T-helper 1 cell (primary cell): Measurements from ENCODE around the gene RC3H2.
"Not testable (repeated sequence)": the region's sequence is repeated elsewhere in the genome, so short reads cannot be mapped to it uniquely, and the experiment has no call there.

Experiments
- DNase-seq, 5 donors: peaks; one replicate each; pipeline ENCODE4 v3.0.0-alpha.2; 2012 to 2020

The RC3H2 gene

DNA sequence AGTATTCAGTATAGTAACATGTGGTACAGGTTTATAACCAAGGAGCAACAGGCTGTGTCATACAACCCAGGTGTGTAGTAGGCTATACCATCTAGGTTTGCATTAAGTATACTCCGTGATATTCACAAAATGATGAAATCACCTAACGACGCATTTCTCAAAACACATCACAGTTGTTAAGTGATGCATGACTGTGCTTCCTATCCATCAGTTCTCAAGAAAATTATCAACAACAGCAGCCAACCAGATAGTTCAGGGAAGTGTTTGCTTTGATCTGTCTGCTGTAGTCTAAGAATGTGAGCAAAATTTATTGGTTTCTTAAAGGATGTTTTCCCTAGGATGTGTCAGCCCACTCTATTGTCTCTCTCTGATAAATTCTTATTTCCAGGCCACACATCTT is 18.8 kb upstream of the RC3H2 start:
- no peak for DNase-seq

DNA sequence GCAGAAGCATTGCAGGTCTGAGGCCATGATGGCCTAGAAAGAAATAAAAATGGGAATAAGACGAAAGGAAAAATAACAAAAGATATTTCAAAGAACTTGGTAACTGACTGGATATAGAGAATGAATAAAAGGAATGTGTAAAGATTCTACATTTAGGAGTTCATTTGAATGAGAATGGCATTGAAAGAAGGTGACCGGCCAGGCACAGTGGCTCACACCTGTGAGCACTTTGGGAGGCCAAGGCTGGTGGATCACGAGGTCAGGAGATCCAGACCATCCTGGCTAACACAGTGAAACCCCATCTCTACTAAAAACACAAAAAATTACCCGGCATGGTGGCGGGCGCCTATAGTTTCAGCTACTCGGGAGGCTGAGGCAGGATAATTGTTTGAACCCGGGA is 17.6 kb upstream of the RC3H2 start:
- DNase-seq, result no peak

DNA sequence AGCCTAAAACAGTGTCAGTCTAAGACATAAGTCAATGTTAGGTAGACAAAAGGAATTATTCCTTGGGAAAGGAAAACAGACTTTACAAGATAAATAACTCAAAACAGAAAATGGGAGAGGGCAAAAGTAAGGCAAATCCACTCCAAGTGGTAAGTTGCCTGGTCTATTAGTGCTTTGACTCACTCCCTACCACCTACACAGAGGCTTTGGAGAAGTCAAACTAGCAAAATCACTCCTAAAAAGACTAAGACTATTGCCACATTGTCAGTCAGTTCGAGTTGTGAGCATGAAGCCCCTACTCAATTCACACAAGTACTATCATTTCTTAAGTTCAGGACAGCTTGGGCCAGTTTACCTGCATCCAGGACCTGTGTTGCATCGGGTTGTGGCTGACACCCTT is 13.2 kb upstream of the RC3H2 start:
- no peak for DNase-seq

DNA sequence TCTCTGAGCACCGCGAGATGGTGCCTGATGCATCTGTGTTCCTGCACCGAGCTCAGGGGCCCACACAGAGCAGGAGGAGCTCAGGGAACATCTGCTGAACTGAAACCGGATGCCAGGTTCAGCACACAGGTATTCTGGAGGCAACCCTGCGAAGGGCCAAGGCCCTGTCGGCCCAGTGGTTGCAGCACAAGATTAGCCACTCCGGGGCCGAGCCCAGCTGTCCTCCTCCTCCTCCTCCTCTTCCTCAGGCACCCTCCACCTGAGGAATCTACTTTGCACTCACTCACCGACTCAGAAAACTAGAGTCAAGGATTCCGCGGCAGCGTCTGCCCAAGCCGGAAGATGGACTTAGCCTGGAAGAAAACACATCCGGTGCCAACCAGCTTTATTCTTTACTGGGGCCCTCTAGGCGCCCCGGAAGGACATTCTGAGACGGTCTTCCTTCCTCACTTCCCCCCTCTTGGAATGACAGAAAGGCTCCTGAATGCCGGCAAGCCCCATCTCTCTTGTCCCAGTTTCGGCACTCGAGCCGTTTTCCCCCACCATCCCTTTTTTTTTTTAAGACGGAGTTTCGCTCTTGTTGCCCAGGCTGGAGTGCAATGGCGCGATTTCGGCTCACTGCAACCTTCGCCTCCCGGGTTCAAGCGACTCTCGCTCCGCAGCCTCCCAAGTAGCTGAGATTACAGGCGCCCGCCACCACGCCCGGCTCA is 8.0 kb upstream of the RC3H2 start, which contains the start of gene ZBTB6:
Gene ZBTB6, minus strand, starts transcription at position 360 of the 710 bp plus-strand sequence. CDS start 1,251 bp downstream, outside the sequence.
- DNase-seq, result peak; percentile 28 to 81 (median 66)

DNA sequence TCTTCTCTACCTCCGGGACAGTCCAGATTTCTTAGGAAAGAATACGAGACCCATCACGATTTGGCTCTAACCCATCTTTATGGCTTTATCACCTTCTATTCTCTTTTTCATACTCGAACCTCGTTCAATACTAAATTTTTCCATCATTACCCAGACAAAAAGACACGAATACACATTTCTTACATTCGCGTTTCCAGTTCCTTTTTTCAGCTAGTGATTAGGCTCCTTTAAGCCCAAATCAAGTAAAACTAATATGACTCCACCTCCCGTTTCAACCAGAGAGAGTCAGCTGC is 7.5 kb upstream of the RC3H2 start:
- DNase-seq, result no peak

DNA sequence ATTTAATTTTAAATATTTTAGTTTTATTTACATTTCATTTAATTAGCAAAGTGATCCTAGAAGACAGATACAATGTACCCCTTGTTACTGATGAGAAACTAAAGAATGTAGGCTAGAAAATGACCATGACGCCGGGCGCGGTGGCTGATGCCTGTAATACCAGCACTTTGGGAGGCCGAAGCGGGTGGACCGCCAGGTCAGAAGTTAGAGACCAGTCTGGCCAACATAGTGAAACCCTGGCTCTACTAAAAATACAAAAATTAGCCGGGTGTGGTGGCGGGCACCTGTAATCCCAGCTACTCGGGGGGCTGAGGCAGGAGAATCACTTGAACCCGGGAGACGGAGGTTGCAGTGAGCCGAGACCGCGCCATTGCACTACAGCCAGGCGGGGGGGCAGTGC is 963 bp upstream of the RC3H2 start:
- not testable (repeated sequence) for DNase-seq

DNA sequence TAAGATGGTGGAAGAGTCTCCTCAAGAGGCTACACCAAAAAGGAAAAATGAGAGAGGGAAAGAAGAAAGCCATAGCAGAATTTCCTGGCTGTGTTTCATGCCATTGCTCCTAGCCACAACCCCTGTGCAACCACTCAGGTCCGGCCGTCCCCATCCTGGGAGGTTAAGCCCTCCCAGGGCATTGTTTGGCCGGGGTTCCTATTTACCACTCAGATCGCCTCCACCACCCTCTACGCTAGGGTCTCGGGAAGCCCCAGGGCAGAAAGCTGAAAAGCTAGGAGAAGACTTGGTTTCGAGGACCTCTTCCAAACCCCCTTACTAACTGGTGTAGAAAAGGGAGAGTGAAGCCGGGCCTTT is 715 bp downstream of the RC3H2 start:
- peak in 2 of 5 donors; percentile 8 to 28 for DNase-seq

DNA sequence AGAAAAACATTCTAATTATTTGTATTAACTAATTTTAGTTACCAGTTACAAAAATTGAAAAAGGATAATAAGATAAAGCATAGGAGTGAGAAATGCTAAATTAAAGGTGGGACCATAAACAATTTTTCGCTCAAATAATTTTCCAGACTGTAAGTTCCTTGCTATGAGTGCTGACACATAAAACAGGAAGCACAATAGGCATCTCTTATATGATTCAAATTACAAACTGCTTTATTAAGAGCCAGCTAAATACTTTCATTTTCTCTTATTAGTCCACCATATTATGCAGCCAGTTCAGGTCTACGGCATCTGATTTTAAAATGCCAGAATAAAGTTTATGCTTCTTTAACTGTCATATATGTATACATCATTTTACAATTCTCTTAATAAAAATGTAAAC is 4.4 kb downstream of the RC3H2 start:
- DNase-seq, result peak in 1 of 5 donors; percentile 16

DNA sequence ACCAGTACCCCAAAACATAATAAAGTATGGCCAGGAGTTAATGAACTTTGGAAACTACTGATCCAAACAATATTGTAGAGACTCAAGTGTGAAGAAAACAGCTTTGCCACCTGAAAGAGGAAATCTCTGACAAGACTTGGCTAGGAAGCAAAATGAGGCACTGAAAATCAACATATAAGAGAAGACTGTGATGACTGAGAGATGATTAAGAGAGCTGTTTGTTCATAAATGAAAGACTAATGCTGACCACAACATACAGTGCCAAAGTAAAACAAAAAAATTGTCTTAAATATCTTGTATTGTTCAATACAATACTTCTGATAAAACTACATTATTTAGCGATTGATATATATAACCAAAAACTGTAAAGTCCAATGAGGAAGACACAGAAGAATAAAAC is 7.2 kb downstream of the RC3H2 start:
- DNase-seq, result no peak

DNA sequence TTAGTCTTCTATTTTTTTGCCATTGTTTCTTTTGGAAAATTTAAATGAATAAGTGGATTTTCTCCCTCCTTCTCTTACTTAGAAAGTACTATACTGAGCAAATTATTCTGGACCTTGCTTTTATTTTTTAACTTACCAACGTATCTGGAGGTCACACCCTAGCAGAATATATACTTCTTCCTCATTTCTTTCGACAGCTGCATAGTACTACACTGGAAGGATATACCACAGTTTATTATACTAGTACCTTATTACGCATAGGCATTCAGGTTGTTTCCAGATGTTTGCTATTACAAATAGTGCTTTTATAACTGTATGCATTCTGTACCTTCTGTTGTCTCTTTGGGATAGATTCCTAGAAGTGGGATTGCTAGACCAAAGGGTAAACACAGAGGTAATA is 16.7 kb downstream of the RC3H2 start:
- DNase-seq, result no peak

DNA sequence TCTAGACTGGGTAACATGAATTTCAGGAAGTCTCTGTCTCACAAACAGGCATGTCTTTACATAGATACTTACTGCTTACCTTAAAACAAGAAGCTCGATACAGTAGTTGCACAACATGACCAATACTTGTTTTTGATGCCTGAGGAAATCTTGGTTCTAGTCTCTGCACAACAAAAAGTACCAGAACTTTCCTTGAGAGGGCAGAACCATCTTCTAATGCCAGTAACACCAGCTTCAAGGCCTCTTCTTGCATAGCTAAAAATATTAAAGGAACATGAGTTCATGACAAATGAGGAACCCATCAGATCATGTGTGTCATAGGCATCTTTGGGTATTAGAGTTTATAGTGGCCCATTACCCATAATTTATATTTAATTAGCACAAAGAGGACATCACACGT is 22.0 kb downstream of the RC3H2 start:
- no peak for DNase-seq

DNA sequence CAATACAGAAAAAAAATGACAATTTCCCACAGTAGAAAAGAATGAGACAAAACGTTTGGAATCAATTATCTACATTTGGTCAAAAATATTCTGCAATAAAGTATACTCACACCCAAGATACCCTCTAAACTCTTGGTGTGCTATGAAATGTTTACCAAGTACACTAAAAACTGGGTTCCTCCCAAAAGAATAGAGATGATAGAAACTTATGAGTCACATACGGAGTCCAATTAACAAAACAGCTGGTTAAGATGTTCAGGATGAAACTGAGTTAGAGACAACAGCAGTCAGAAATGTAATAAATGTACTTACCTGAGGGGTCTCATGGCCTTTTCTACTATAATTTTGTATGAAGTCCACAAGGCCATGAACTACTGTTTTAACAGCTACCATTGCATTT is 25.7 kb downstream of the RC3H2 start:
- DNase-seq, result no peak

DNA sequence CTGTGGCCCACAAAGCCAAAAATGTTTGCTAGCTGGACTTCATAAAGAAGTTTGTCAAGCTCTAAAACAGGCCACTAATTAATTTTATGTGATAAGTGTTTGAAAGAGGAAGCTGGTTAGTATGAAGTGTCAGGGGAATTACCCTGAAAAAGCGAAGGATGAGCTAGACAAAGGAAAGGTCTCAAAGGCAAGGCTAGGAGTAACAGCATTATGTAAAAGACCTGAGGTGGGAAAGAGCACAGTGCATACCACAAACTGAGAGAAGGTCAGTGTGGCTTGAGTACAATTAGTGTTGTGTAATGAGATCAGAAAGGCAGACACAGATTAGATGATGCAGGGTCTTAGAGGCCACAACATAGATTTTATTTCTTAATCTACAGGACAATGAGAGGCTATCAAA is 29.6 kb downstream of the RC3H2 start:
- no peak for DNase-seq

DNA sequence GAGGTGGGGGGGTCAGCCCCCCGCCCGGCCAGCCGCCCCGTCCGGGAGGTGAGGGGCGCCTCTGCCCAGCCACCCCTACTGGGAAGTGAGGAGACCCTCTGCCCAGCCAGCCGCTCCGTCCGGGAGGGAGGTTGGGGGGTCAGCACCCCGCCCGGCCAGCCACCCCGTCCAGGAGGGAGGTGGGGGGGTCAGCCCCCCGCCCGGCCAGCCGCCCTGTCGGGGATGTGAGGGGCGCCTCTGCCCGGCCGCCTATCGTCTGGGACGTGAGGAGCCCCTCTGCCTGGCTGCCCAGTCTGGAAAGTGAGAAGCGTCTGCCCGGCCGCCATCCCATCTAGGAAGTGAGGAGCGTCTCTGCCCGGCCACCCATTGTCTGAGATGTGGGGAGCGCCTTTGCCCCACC is 37.9 kb downstream of the RC3H2 start:
- not testable (repeated sequence) for DNase-seq

DNA sequence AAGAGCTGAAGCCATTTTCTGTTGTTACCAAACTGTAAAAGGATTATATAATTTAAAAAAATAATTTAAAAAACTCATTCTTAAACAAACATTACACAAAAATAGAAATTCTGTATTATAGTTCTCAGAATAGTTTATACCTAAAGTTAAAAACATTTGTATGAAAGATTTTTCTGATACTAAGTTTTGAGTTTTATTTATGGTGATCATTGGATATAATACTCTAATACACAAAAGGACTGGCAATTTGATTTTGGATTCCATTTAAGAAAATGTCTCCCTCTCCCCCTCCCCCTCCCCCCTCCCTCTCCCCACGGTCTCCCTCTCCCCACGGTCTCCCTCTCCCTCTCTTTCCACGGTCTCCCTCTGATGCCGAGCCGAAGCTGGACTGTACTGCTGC is 39.1 kb downstream of the RC3H2 start:
- DNase-seq, result no peak

DNA sequence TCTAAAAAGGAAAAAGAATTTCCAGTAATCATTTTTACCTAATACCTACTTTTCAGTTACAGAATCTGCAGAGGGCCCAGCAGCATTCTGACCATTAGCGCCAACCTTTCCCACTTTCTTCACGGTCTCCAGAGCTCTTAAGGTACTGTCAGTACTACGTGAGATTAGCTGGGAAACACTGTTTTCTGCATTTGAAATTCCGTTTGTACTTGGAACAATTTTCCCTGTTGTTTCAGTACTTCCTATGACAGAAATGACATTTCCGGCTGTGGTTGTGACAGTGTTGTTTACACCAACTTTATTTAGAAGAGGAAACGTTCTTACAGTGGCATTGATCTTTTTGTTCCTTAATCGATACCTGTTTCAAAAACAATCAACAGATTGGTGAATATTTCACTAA is 39.9 kb downstream of the RC3H2 start:
- DNase-seq, result no peak

DNA sequence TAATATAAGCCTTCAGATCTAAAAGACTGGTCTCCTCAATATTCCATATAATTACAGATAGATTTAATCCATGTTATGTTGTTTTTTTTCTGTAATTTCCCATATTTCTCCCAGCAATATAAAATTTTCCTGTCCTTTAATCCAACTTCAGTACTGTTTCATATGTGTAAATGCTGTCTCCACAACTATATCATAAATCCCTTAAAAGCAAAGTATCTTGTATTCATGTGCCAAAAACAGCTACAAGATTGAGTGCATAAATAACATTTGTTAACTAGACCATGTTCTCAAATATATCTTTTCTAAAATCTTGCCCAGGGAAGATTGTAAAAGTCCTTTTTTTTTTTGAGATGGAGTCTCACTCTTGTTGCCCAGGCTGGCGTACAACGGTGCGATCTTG is 41.8 kb downstream of the RC3H2 start:
- no peak for DNase-seq

DNA sequence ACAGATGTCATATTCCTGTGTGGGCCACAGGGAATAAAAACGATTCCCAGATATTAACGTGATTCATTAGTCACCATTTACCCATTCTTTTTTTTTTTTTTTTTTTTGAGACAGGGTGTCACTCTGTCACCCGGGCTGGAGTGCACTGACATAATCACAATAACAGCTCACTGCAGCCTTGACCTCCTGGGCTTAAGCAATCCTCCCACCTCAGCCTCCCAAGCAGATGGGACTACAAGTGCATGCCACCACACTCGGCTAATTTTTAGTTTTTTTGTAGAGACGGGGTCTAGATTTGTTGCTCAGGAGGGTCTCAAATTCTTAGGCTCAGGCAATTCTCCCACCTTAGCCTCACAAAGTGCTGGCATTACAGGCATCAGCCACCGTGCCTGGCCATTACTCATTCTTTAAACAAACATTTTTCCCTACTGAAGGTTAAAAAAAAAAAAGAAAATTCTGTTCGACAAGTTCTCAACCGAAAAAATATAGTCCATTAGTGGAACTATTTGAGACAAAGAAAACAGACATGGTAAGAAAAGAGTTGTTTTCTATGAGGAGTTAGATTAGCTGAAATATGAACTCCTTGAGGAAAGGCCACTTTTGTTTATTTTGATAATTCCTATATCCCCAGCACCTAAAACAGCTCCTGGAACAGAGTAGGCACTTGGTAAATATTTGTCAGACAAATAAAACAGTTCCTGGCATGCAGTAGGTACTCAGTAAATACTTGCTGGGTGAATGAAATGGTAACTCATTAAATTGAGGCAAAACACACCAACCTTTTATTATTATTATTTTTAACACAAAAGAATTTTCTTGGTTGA is 44.6 kb downstream of the RC3H2 start:
- DNase-seq, result no peak

DNA sequence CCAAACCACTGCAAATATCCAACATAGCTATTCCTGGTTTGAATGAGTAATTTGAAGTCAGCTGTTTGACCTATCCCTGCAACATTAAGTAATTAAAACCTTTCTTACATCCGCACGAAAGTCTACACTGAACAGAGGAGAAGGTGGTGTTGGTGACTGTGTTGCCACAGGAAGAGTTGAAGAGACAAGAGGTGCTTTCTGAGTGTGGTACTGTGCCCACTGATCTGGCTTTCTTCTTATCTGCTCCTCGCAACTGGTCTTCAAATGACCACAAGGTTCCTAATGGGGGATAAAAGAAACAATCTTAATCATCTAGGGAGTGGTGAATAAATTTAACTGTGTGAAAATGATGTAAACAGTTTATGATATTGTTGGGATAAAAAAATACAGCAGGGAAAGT is 47.3 kb downstream of the RC3H2 start:
- no peak for DNase-seq

DNA sequence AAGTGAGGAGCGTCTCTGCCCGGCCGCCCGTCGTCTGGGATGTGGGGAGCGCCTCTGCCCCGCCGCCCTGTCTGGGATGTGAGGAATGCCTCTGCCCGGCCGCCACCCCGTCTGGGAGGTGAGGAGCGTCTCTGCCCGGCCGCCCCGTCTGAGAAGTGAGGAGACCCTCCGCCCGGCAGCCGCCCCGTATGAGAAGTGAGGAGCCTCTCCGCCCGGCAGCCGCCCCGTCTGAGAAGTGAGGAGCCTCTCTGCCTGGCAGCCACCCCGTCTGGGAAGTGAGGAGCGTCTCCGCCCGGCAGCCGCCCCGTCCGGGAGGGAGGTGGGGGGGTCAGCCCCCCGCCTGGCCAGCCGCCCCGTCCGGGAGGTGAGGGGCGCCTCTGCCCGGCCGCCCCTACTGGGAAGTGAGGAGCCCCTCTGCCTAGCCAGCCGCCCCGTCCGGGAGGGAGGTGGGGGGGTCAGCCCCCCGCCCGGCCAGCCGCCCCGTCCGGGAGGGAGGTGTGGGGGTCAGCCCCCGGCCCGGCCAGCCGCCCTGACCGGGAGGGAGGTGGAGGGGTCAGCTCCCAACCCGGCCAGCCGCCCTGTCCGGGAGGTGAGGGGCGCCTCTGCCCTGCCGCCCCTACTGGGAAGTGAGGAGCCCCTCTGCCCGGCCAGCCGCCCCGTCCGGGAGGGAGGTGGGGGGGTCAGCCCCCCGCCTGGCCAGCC is 52.9 kb downstream of the RC3H2 start:
- not testable (repeated sequence) for DNase-seq

DNA sequence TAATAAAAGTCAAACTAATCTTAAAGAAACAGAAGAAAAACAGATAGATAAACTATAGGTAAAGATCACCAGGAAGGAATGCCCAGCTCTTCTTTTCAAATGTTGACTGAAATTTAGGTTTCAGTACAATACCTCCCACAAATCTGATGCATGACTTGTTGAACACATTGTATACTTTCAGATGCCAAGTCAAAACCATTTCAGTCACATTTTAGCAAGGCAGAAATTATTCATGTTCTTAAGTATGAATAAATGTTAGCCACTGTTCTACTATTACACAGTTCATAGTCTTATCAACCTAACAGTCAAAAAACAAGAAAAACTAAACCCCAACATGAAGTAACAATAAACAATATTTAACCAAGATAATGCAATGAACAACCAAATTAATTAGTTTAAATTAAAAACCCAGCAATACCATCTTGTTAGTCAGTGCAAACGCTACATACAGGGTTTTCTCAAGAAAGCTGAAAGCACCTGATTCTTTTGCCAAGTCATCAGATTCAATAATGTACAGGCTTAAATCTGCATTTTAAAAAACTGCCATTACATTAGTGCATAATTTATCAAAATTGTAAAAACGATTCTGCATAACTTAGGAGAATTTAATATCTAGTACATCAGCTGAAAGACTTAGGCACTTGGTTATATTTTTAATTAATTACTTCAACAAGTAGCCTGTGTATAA is 56.8 kb downstream of the RC3H2 start:
- DNase-seq, result no peak

DNA sequence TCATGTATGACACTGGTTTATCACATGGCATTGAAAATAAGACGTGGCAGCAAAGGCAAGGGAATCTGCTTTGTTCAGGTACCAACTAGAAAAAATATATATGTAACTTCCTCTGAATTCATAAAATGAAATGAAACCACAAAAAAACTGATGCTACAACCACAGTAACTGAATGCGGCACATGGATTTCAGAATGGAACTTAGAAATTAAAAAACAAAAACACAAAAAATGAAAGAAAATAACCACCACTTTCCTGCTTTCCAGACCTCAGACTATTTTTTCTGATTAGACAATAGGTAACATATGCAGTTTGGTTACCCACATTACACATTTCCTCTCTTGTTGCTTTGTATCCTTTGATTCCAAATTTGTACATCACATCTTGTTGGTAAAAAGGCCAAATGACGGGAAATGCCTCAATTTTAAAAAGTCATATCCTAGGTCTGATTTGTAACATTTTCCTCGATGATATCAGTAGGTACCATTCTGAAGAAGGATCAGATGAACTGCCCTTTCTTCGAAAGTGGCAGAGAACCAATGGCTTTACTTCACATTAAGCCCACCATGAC is 58.7 kb downstream of the RC3H2 start:
- peak in 1 of 5 donors; percentile 43 for DNase-seq

DNA sequence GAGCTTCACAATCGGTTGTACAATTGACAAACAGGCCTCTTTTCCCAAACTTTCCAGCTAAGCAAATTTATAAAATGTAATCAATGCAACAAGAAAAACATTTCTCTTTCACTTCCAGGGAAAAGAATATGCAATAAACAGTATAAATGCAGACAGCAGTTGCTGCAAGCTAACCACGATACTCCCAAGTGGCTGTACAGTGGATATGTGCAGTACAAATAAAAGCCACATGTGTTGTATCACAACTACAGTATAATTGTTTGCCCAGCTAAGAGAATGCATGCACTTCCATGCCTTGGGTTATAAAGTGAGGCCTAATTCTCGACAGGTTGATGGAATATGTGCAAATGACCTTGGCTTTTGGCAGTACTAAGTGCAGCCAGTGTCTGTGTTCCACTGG is 60.0 kb downstream of the RC3H2 start:
- DNase-seq, result no peak
